DND-41 (cell line): Measurements from ENCODE around the gene PIK3R2.

Experiments
- ATAC-seq: fragments of 200-7000 bp; cut with Tn5 transposase; 3 replicates; pipeline ENCODE4 v1.9.1; 2021; ENCODE audit warnings: low read depth; ENCODE audit not compliant: insufficient read depth
- DNase-seq: peaks from one replicate; pipeline ENCODE4 v3.0.0-alpha.2; 2020
- H2AFZ ChIP-seq: 2 replicates; pipeline ENCODE4 v1.6.0; 2012; ENCODE audit warnings: low read depth, low read length
- H3K27ac ChIP-seq: 2 replicates; pipeline ENCODE4 v1.5.1; 2012; ENCODE audit warnings: low read length, inconsistent platforms
- H3K27me3 ChIP-seq: fragments of 200-600 bp; sonication (generic); 2 replicates; pipeline ENCODE4 v1.6.0; 2012; ENCODE audit warnings: low read length, mild to moderate bottlenecking, inconsistent platforms; ENCODE audit not compliant: insufficient read depth, poor library complexity
- H3K36me3 ChIP-seq: 2 replicates; pipeline ENCODE4 v1.5.1; 2012; ENCODE audit warnings: low read length, inconsistent platforms; ENCODE audit not compliant: insufficient read depth
- H3K4me1 ChIP-seq: 2 replicates; pipeline ENCODE4 v1.5.1; 2012; ENCODE audit warnings: mild to moderate bottlenecking, low read length; ENCODE audit not compliant: insufficient read depth
- H3K4me2 ChIP-seq: 2 replicates; pipeline ENCODE4 v1.6.0; 2012; ENCODE audit warnings: mild to moderate bottlenecking, moderate library complexity, low read length, inconsistent platforms; ENCODE audit not compliant: insufficient read depth
- H3K4me3 ChIP-seq, 2 experiments: fragments of 200-600 bp in 1 of 2; shearing (Covaris generic) in 1 of 2; 2 replicates each; pipeline ENCODE4 v1.5.1; 2012 to 2016; ENCODE audit warnings: inconsistent platforms in 2 of 2, low read length in 2 of 2, mild to moderate bottlenecking in 2 of 2, low read depth in 1 of 2, moderate library complexity in 1 of 2
- H3K79me2 ChIP-seq: 2 replicates; pipeline ENCODE4 v1.6.0; 2012; ENCODE audit warnings: low read length, inconsistent platforms; ENCODE audit not compliant: insufficient read depth
- H3K9ac ChIP-seq: 2 replicates; pipeline ENCODE4 v1.6.0; 2012; ENCODE audit warnings: low read depth, mild to moderate bottlenecking, inconsistent platforms, low read length, moderate library complexity
- H3K9me3 ChIP-seq: 2 replicates; pipeline ENCODE4 v1.5.1; 2012; ENCODE audit warnings: low read length, moderate library complexity, mild to moderate bottlenecking, inconsistent platforms; ENCODE audit not compliant: insufficient read depth, severe bottlenecking
- H4K20me1 ChIP-seq: 2 replicates; pipeline ENCODE4 v1.6.0; 2012; ENCODE audit warnings: low read length; ENCODE audit not compliant: insufficient read depth
- CTCF ChIP-seq: IDR thresholded peaks from 2 replicates; pipeline ENCODE4 v1.5.1; 2012; ENCODE audit warnings: borderline replicate concordance, low read length, moderate library complexity, mild to moderate bottlenecking; ENCODE audit not compliant: poor library complexity, severe bottlenecking; ENCODE audit errors: extremely low read depth
- EZH2 ChIP-seq: IDR thresholded peaks from 3 replicates; pipeline ENCODE4 v1.6.1; 2012; ENCODE audit warnings: borderline replicate concordance, low read depth, mild to moderate bottlenecking, moderate library complexity, low read length, inconsistent platforms; ENCODE audit not compliant: severe bottlenecking

PIK3R2 gene

GRCh38 chr19:18122860-18123795, 29.8 kb upstream of the PIK3R2 start:
- no peaks in the 10 kb centered on the region for H3K9me3 ChIP-seq
- H3K4me1 ChIP-seq = peaks cover 17% of the 10 kb centered on the region
- H3K27me3 ChIP-seq = no peaks in the 10 kb centered on the region
- peaks cover 3% of the 10 kb centered on the region; the same call in 1 of the 2 replicates for H4K20me1 ChIP-seq
- TF ChIP-seq EZH2 (no peak), CTCF (no peak)
- no peak for DNase-seq
- H3K27ac ChIP-seq = no peak overlapping the region
- no peak overlapping the region for H2AFZ ChIP-seq
- no peak overlapping the region for H3K4me3 ChIP-seq
- H3K79me2 ChIP-seq = no peaks in the 10 kb centered on the region
- no peaks in the 10 kb centered on the region; the same call in 1 of the 2 replicates for H3K36me3 ChIP-seq
- no peak for ATAC-seq
- H3K4me2 ChIP-seq = no peak overlapping the region
- no peak overlapping the region for H3K9ac ChIP-seq

- H3K36me3 ChIP-seq = no peaks in the 10 kb centered on the region; the same call in 1 of the 2 replicates
- H3K4me1 ChIP-seq = peaks cover 10% of the 10 kb centered on the region
- H3K27me3 ChIP-seq = no peaks in the 10 kb centered on the region
- H3K4me2 ChIP-seq = no peak overlapping the region
- H3K9me3 ChIP-seq = no peaks in the 10 kb centered on the region
- H3K4me3 ChIP-seq = no peak overlapping the region
- no peak for DNase-seq
- no peak overlapping the region for H2AFZ ChIP-seq
- no peak overlapping the region for H3K9ac ChIP-seq
- ATAC-seq = no peak
- TF ChIP-seq EZH2 (no peak), CTCF (no peak)
- H3K79me2 ChIP-seq = no peaks in the 10 kb centered on the region
- H3K27ac ChIP-seq = no peak overlapping the region
- H4K20me1 ChIP-seq = peaks cover 3% of the 10 kb centered on the region; the same call in 1 of the 2 replicates
Observed at GRCh38 chr19:18123819-18124218, 29.1 kb upstream of the PIK3R2 start.

- H3K36me3 ChIP-seq = no peaks in the 10 kb centered on the region; the same call in 1 of the 2 replicates
- DNase-seq (no peak), ATAC-seq (no peak)
- no peak overlapping the region for H3K9ac ChIP-seq
- no peaks in the 10 kb centered on the region for H3K27me3 ChIP-seq
- TF ChIP-seq EZH2 = no peak
- TF ChIP-seq CTCF = no peak
- H3K27ac ChIP-seq = no peak overlapping the region
- no peaks in the 10 kb centered on the region for H3K9me3 ChIP-seq
- H4K20me1 ChIP-seq = no peaks in the 10 kb centered on the region
- no peak overlapping the region for H3K4me2 ChIP-seq
- no peak overlapping the region for H2AFZ ChIP-seq
- no peaks in the 10 kb centered on the region for H3K79me2 ChIP-seq
- no peak overlapping the region for H3K4me3 ChIP-seq
- H3K4me1 ChIP-seq = no peaks in the 10 kb centered on the region
Observed at GRCh38 chr19:18126097-18126496, 26.9 kb upstream of the PIK3R2 start.
